K562 (cell line): Measurements from ENCODE around the gene MAD1L1.

Experiments
- CHD2 ChIP-seq: IDR thresholded peaks from 2 replicates; pipeline ENCODE4 v1.6.1; 2011; ENCODE audit warnings: low read depth, low read length
- EGR1 ChIP-seq: fragments of 450-650 bp; conservative IDR thresholded peaks from 2 replicates; pipeline ENCODE4 v1.6.1; 2017; ENCODE audit warnings: mild to moderate bottlenecking
- KDM1A ChIP-seq, 2 experiments: fragments of 450-650 bp; IDR thresholded peaks; 2 replicates each; pipeline ENCODE4 v1.6.1; 2016; ENCODE audit warnings: mild to moderate bottlenecking in 2 of 2
- ZNF121 ChIP-seq: sonication (generic); formaldehyde crosslinking; conservative IDR thresholded peaks from 2 replicates; pipeline ENCODE4 v1.8.0; 2022; ENCODE audit warnings: missing genetic modification reagents

GRCh38 chr7:1924258-1924817 is 308.4 kb downstream of the MAD1L1 start:
- no peak for TF ChIP-seq CHD2
- TF ChIP-seq ZNF121 (CRISPR knock-in tag), result no peak
- no peak for TF ChIP-seq EGR1
- no peak for TF ChIP-seq KDM1A (IDR thresholded peaks at IDR 0.05)
